ENCODE data around the gene TBX15.

DNA sequence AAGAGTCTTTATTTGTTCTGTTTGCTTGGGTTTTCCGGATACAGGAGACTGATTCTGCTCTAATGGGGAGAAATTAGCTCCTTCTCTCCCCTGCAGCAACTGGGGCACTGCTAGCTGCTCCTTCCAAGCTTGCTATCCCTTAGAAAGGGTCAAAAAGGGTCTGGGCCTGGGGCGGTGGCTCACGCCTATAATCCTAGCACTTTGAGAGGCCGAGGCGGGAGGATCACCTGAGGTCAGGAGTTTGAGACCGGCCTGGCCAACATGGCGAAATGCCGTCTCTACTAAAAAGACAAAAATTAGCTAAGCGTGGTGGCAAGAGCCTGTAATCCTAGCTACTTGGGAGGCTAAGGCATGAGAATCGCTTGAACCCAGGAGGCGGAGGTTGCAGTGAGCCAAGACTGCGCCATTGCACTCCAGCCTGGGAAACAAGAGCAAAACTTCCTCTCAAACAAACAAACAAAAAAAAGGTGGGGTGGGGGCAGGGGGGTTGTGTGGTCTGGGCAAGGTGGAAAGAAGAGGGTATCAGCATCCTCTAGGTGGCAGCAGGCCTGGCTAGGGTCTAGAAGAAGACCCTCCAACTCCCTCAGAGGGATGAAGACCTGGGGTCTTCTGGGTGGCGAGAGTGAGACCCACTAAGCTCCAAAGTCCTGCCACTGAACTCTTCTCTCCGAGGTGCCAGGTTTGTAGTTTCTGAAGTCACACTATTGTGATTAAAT, 15.4 kb upstream of the TBX15 start:
- TF ChIP-seq, protein P1, sequence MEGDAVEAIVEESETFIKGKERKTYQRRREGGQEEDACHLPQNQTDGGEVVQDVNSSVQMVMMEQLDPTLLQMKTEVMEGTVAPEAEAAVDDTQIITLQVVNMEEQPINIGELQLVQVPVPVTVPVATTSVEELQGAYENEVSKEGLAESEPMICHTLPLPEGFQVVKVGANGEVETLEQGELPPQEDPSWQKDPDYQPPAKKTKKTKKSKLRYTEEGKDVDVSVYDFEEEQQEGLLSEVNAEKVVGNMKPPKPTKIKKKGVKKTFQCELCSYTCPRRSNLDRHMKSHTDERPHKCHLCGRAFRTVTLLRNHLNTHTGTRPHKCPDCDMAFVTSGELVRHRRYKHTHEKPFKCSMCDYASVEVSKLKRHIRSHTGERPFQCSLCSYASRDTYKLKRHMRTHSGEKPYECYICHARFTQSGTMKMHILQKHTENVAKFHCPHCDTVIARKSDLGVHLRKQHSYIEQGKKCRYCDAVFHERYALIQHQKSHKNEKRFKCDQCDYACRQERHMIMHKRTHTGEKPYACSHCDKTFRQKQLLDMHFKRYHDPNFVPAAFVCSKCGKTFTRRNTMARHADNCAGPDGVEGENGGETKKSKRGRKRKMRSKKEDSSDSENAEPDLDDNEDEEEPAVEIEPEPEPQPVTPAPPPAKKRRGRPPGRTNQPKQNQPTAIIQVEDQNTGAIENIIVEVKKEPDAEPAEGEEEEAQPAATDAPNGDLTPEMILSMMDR (IDR thresholded peaks at IDR 0.05; ENCODE audit: low read depth, low read length, poor library complexity, severe bottlenecking) = no peak
- no peak for TF ChIP-seq EZH2phosphoT487 (IDR thresholded peaks at IDR 0.05; ENCODE audit: borderline replicate concordance, low read length)
